GM12878 (cell line): Measurements from ENCODE around the gene BCL2. TPM values are rescaled to one million over a fixed set of nuclear protein-coding genes. Genes with fewer than 3 reads are reported as not detected.

Experiments
- ATAC-seq: fragments of 200-7000 bp; cut with Tn5 transposase; 3 replicates; pipeline ENCODE4 v1.9.1; 2020; ENCODE audit warnings: mild to moderate bottlenecking, moderate library complexity
- BruUV-seq: library from RNA; stranded (reverse); fragments of 400-500 nt; replicated peaks from 2 replicates; lab custom pipeline; 2021; lab: Mats Ljungman, UMichigan
- CTCF ChIA-PET: fragments of 300-600 bp; sonication (Branson Sonifier 250); formaldehyde crosslinking; extraction: SDS; loops from one replicate; lab custom pipeline; 2021; ENCODE audit warnings: inconsistent platforms; lab: Yijun Ruan, JAX
- POLR2A ChIA-PET: fragments of 350-600 bp; formaldehyde crosslinking; extraction: SDS; loops from one replicate; lab custom pipeline; 2021; ENCODE audit warnings: inconsistent platforms; lab: Charles Lee
- RAD21 ChIA-PET: fragments of 300-600 bp; sonication (Branson Sonifier 250); formaldehyde crosslinking; loops from one replicate; lab custom pipeline; 2023; ENCODE audit warnings: antibody characterized with exemption; ENCODE audit not compliant: unreplicated experiment; lab: Charles Lee
- SMC1A ChIA-PET: fragments of 300-600 bp; sonication (Branson Sonifier 250); formaldehyde crosslinking; loops from one replicate; lab custom pipeline; 2023; ENCODE audit not compliant: unreplicated experiment, uncharacterized antibody; lab: Charles Lee
- DNase-seq: peaks from one replicate; pipeline ENCODE4 v3.0.0-alpha.2; 2011; ENCODE audit warnings: low read depth, low spot score
- FAIRE-seq: peaks from 3 replicates; lab custom pipeline; 2011; peaks lifted over from hg19 to GRCh38; lab: Jason Lieb, UNC
- H2AFZ ChIP-seq: 2 replicates; pipeline ENCODE4 v1.6.0; 2011; ENCODE audit warnings: low read depth, low read length, control low read depth; ENCODE audit not compliant: control insufficient read depth
- H3K27ac ChIP-seq: 2 replicates; pipeline ENCODE4 v1.5.1; 2011; ENCODE audit warnings: control low read depth; ENCODE audit not compliant: control insufficient read depth, insufficient read depth
- H3K27me3 ChIP-seq, 2 experiments: replicated peaks in 1 of 2; 2 replicates each; pipeline versions ENCODE4 v1.6.0 to v1.6.1; 2011; ENCODE audit warnings: low read length in 1 of 2; ENCODE audit not compliant: control insufficient read depth in 2 of 2, insufficient read depth in 2 of 2
- H3K36me3 ChIP-seq, 2 experiments: 2 replicates each; pipeline ENCODE4 v1.5.1; 2011; ENCODE audit warnings: low read length in 1 of 2; ENCODE audit not compliant: control insufficient read depth in 2 of 2, insufficient read depth in 2 of 2
- H3K4me1 ChIP-seq: 2 replicates; pipeline ENCODE4 v1.6.1; 2011; ENCODE audit warnings: mild to moderate bottlenecking, low read length, moderate library complexity, mixed read lengths; ENCODE audit not compliant: control insufficient read depth, insufficient read depth
- H3K4me2 ChIP-seq: 2 replicates; pipeline ENCODE4 v1.6.0; 2011; ENCODE audit warnings: control low read depth; ENCODE audit not compliant: control insufficient read depth, insufficient read depth
- H3K4me3 ChIP-seq: fragments of 200-600 bp; sonication (generic); 2 replicates; pipeline ENCODE4 v1.5.1; 2016
- H3K79me2 ChIP-seq: 2 replicates; pipeline ENCODE4 v1.6.0; 2011; ENCODE audit warnings: low read length; ENCODE audit not compliant: control insufficient read depth, insufficient read depth
- H3K9ac ChIP-seq: 2 replicates; pipeline ENCODE4 v1.8.0; 2011; ENCODE audit warnings: low read length, control low read depth, mixed read lengths; ENCODE audit not compliant: control insufficient read depth, insufficient read depth
- H3K9me3 ChIP-seq: replicated peaks from 3 replicates; pipeline ENCODE4 v1.5.1; 2011; ENCODE audit warnings: mild to moderate bottlenecking, low read length; ENCODE audit not compliant: control insufficient read depth, insufficient read depth
- H4K20me1 ChIP-seq: 2 replicates; pipeline ENCODE4 v1.6.0; 2011; ENCODE audit not compliant: control insufficient read depth, insufficient read depth
- ESRRA ChIP-seq: IDR thresholded peaks from 2 replicates; pipeline ENCODE4 v1.6.1; 2012; ENCODE audit warnings: mild to moderate bottlenecking, low read length, improper control_type of control experiment
- HDGF ChIP-seq: fragments of 450-650 bp; IDR thresholded peaks from 2 replicates; pipeline ENCODE4 v1.6.1; 2016; ENCODE audit warnings: antibody characterized with exemption
- MYC ChIP-seq: IDR thresholded peaks from 2 replicates; pipeline ENCODE4 v1.6.1; 2011; ENCODE audit warnings: mild to moderate bottlenecking, low read length, moderate library complexity, inconsistent platforms; ENCODE audit not compliant: insufficient read depth, insufficient replicate concordance, insufficient read length, severe bottlenecking
- NBN ChIP-seq: fragments of 450-650 bp; IDR thresholded peaks from 2 replicates; pipeline ENCODE4 v1.6.1; 2016
- WGBS: methylation state at CpG from one replicate; pipeline ENCODE4 v1.1.6; 2016; ENCODE audit warnings: low lambda C conversion rate; ENCODE audit not compliant: insufficient replicate concordance, insufficient coverage; ENCODE audit errors: missing lambda C conversion rate; 5-methylcytosine and 5-hydroxymethylcytosine counted together
- in situ Hi-C: fragments of 300-500 bp; cut with MboI; formaldehyde crosslinking; loops from 9 replicates; pipeline ENCODE4 v1.14.3; 2018; ENCODE audit warnings: mixed read lengths
- intact Hi-C: fragments of 100-400 bp; cut with micrococcal nuclease; formaldehyde crosslinking; loops from one replicate; pipeline ENCODE4 v1.14.2; 2022; ENCODE audit not compliant: unreplicated experiment
- polyA plus RNA-seq, 11 experiments: library from polyadenylated mRNA; depleted of rRNA in 4 of 11; unstranded in 6 of 11; stranded (reverse) in 5 of 11; fragments of >200 nt; fragmentation: Nextera tagmentation in 4 of 11; fragmentation: Illumina TruSeq in 1 of 11; extraction: Ambion mirVana in 4 of 11; extraction: Trizol in 1 of 11; gene quantifications; 1 replicate in 1 of 11; 2 replicates in 10 of 11; pipeline versions ENCODE4 v1.2.1 to v1.2.3, GENCODE V29; 2011 to 2016; ENCODE audit warnings: inconsistent platforms in 2 of 11, missing spikeins in 2 of 11, low read depth in 1 of 11
- total RNA-seq, 4 experiments: library from RNA; depleted of rRNA in 3 of 4; stranded (reverse); fragments of >200 nt in 3 of 4; fragmentation: Illumina TruSeq in 1 of 4; extraction: Trizol in 1 of 4; gene quantifications; 2 replicates each; pipeline versions ENCODE4 v1.2.1 to v1.2.3, GENCODE V29; 2013 to 2021
- TF ChIP-seq, protein P1 (sequence below): fragments of 450-650 bp; IDR thresholded peaks from 2 replicates; pipeline ENCODE4 v1.6.1; 2017; ENCODE audit warnings: low read depth, mild to moderate bottlenecking, moderate library complexity
- TF ChIP-seq, protein P2 (sequence below): IDR thresholded peaks from 2 replicates; pipeline ENCODE4 v1.6.1; 2011; ENCODE audit warnings: borderline replicate concordance, low read depth, mild to moderate bottlenecking, moderate library complexity, mixed read lengths, low read length; ENCODE audit not compliant: insufficient read depth; ENCODE audit errors: extremely low read length
- TF ChIP-seq, protein P3 (sequence below): fragments of 450-650 bp; IDR thresholded peaks from 2 replicates; pipeline ENCODE4 v1.6.1; 2016; ENCODE audit warnings: mild to moderate bottlenecking

Gene BCL2
- total and polyA plus RNA-seq, 10 of the 15 experiments (the other 5 are each of a cell fraction or from before 2014, with no cell fraction given) = 4.1 to 47.8 (median 19.3) TPM

DNA sequence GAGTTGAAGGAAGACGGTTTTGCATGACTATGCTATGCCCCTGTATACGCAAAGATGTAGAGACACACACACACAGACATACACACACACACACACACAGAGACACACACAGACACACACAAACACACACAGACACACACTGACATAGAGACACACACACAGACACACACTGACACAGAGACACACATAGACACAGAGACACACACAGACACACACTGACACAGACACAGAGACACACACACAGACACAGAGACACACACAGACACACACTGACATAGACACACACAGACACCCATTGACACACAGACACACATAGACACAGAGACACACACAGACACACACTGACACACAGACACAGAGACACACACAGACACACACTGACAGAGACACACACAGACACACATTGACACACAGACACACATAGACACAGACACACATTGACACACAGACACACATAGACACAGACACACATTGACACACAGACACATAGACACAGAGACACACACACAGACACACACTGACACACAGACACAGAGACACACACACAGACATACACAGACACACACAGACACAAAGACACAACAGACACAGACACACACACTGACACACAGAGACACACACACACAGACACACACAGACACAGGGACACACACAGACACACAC lies 121.3 kb downstream of the BCL2 start:
- no peaks in the 10 kb centered on the region for H4K20me1 ChIP-seq
- peaks cover 66% of the 10 kb centered on the region for H3K79me2 ChIP-seq
- H3K4me1 ChIP-seq = peaks cover 36% of the 10 kb centered on the region
- FAIRE-seq (peak; percentile 7), DNase-seq (no peak), ATAC-seq (peak; percentile 8; the same call in 1 of the 3 replicates)
- SMC1A ChIA-PET = interaction anchor here (0.7 to 4.7 kb wide), 7 partner anchors 8 to 43 kb away, joined by 3 to 39 read pairs (median 8); no protein-coding TSS in a partner anchor
- no peaks in the 10 kb centered on the region for H3K27me3 ChIP-seq
- WGBS = 3% methylated on average over 2 of the region's 2 CpGs
- POLR2A ChIA-PET = no interaction called here
- no peak overlapping the region for H2AFZ ChIP-seq
- CTCF ChIA-PET = no interaction called here
- intact Hi-C loops = no loop called here
- no peaks in the 10 kb centered on the region; a peak in 1 of 4 replicates for H3K36me3 ChIP-seq
- no peaks in the 10 kb centered on the region for H3K9me3 ChIP-seq
- in situ Hi-C loops = no loop called here
- peak overlapping the region; percentile 64 for H3K27ac ChIP-seq
- no peak overlapping the region for H3K4me3 ChIP-seq
- RAD21 ChIA-PET = interaction anchor here (1.0 to 1.3 kb wide), 4 partner anchors 40 to 70 kb away, joined by 3 read pairs; no protein-coding TSS in a partner anchor
- H3K9ac ChIP-seq = no peak overlapping the region
- H3K4me2 ChIP-seq = peak overlapping the region; percentile 36
- TF ChIP-seq, protein P1, sequence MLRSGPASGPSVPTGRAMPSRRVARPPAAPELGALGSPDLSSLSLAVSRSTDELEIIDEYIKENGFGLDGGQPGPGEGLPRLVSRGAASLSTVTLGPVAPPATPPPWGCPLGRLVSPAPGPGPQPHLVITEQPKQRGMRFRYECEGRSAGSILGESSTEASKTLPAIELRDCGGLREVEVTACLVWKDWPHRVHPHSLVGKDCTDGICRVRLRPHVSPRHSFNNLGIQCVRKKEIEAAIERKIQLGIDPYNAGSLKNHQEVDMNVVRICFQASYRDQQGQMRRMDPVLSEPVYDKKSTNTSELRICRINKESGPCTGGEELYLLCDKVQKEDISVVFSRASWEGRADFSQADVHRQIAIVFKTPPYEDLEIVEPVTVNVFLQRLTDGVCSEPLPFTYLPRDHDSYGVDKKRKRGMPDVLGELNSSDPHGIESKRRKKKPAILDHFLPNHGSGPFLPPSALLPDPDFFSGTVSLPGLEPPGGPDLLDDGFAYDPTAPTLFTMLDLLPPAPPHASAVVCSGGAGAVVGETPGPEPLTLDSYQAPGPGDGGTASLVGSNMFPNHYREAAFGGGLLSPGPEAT = peak; percentile 47; the same call in 1 of the 2 replicates
- TF ChIP-seq NBN (peak; percentile 67; the same call in 1 of the 2 replicates), ESRRA (no peak), HDGF (peak; percentile 99), MYC (no peak)
- TF ChIP-seq, protein P2, sequence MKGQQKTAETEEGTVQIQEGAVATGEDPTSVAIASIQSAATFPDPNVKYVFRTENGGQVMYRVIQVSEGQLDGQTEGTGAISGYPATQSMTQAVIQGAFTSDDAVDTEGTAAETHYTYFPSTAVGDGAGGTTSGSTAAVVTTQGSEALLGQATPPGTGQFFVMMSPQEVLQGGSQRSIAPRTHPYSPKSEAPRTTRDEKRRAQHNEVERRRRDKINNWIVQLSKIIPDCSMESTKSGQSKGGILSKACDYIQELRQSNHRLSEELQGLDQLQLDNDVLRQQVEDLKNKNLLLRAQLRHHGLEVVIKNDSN = no peak
- TF ChIP-seq, protein P3, sequence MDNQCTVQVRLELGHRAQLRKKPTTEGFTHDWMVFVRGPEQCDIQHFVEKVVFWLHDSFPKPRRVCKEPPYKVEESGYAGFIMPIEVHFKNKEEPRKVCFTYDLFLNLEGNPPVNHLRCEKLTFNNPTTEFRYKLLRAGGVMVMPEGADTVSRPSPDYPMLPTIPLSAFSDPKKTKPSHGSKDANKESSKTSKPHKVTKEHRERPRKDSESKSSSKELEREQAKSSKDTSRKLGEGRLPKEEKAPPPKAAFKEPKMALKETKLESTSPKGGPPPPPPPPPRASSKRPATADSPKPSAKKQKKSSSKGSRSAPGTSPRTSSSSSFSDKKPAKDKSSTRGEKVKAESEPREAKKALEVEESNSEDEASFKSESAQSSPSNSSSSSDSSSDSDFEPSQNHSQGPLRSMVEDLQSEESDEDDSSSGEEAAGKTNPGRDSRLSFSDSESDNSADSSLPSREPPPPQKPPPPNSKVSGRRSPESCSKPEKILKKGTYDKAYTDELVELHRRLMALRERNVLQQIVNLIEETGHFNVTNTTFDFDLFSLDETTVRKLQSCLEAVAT = peak; percentile 41; the same call in 1 of the 2 replicates
- BruUV-seq = TSS peak; percentile 24
